Liver (tissue), 9 donors: ENCODE measurements around the gene FIBCD1. TPM values are rescaled to one million over a fixed set of nuclear protein-coding genes. Genes with fewer than 3 reads are reported as not detected.
"Not testable (repeated sequence)": the region's sequence is repeated elsewhere in the genome, so short reads cannot be mapped to it uniquely, and the experiment has no call there.

Experiments
- DNase-seq: peaks from one replicate; pipeline ENCODE4 v3.0.0-alpha.2; 2017; ENCODE audit warnings: low spot score
- H3K27ac ChIP-seq, 2 donors: one replicate each; pipeline ENCODE4 v1.7.0; 2013; ENCODE audit warnings: inconsistent platforms in 2 of 2, low read length in 2 of 2, control low read depth in 1 of 2, low read depth in 1 of 2, mild to moderate bottlenecking in 1 of 2
- H3K27me3 ChIP-seq, 4 donors: one replicate each; pipeline versions ENCODE4 v1.6.1 to v1.7.0; 2013; ENCODE audit warnings: low read length in 3 of 4, inconsistent platforms in 1 of 4, mild to moderate bottlenecking in 1 of 4, moderate library complexity in 1 of 4; ENCODE audit not compliant: control insufficient read depth in 4 of 4, insufficient read depth in 4 of 4
- H3K36me3 ChIP-seq, 4 donors: one replicate each; pipeline versions ENCODE4 v1.6.1 to v1.7.0; 2013; ENCODE audit warnings: low read length in 3 of 4, mild to moderate bottlenecking in 3 of 4, low read depth in 1 of 4, moderate library complexity in 1 of 4; ENCODE audit not compliant: control insufficient read depth in 4 of 4, insufficient read depth in 3 of 4
- H3K4me1 ChIP-seq, 4 donors: one replicate each; pipeline versions ENCODE4 v1.6.1 to v1.7.0; 2013; ENCODE audit warnings: low read length in 3 of 4, mild to moderate bottlenecking in 3 of 4, moderate library complexity in 1 of 4; ENCODE audit not compliant: control insufficient read depth in 4 of 4, insufficient read depth in 4 of 4
- H3K4me3 ChIP-seq, 3 donors: one replicate each; pipeline versions ENCODE4 v1.6.1 to v1.7.0; 2013; ENCODE audit warnings: low read length in 3 of 3, control low read depth in 1 of 3, low read depth in 1 of 3, mild to moderate bottlenecking in 1 of 3
- H3K9ac ChIP-seq, 2 donors: one replicate each; pipeline ENCODE4 v1.7.0; 2013; ENCODE audit warnings: low read length in 2 of 2, mild to moderate bottlenecking in 2 of 2, moderate library complexity in 2 of 2, control low read depth in 1 of 2, low read depth in 1 of 2
- H3K9me3 ChIP-seq, 4 donors: one replicate each; pipeline versions ENCODE4 v1.6.1 to v1.7.0; 2013; ENCODE audit warnings: low read length in 3 of 4; ENCODE audit not compliant: control insufficient read depth in 4 of 4
- EGR1 ChIP-seq, 2 donors: IDR thresholded peaks; 2 replicates each; pipeline ENCODE4 v1.6.1; 2016 to 2018; ENCODE audit warnings: antibody characterized with exemption in 2 of 2, low read depth in 2 of 2
- FOXA1 ChIP-seq: IDR thresholded peaks from 2 replicates; pipeline ENCODE4 v1.6.1; 2016; ENCODE audit warnings: antibody characterized with exemption
- FOXA2 ChIP-seq: IDR thresholded peaks from 2 replicates; pipeline ENCODE4 v1.6.1; 2016; ENCODE audit warnings: antibody characterized with exemption
- GABPA ChIP-seq, 2 donors: IDR thresholded peaks in 1 of 2; conservative IDR thresholded peaks in 1 of 2; 2 replicates each; pipeline ENCODE4 v1.6.1; 2016; ENCODE audit warnings: antibody characterized with exemption in 2 of 2, mild to moderate bottlenecking in 1 of 2, moderate library complexity in 1 of 2
- HNF4A ChIP-seq, 2 donors: conservative IDR thresholded peaks; 2 replicates each; pipeline ENCODE4 v1.6.1; 2016; ENCODE audit warnings: antibody characterized with exemption in 2 of 2, mild to moderate bottlenecking in 2 of 2
- HNF4G ChIP-seq: IDR thresholded peaks from 2 replicates; pipeline ENCODE4 v1.6.1; 2016; ENCODE audit warnings: antibody characterized with exemption
- JUND ChIP-seq, 2 donors: IDR thresholded peaks; 2 replicates each; pipeline ENCODE4 v1.6.1; 2016; ENCODE audit warnings: antibody characterized with exemption in 2 of 2
- NR2F2 ChIP-seq: IDR thresholded peaks from 2 replicates; pipeline ENCODE4 v1.6.1; 2016; ENCODE audit warnings: antibody characterized with exemption
- RAD21 ChIP-seq, 2 donors: IDR thresholded peaks; 2 replicates each; pipeline ENCODE4 v1.6.1; 2016; ENCODE audit warnings: antibody characterized with exemption in 2 of 2, mild to moderate bottlenecking in 2 of 2
- RXRA ChIP-seq, 2 donors: IDR thresholded peaks; 2 replicates each; pipeline ENCODE4 v1.6.1; 2017 to 2018; ENCODE audit warnings: antibody characterized with exemption in 2 of 2, mild to moderate bottlenecking in 1 of 2
- SP1 ChIP-seq: IDR thresholded peaks from 2 replicates; pipeline ENCODE4 v1.6.1; 2018; ENCODE audit warnings: antibody characterized with exemption, mild to moderate bottlenecking
- TAF1 ChIP-seq: conservative IDR thresholded peaks from 2 replicates; pipeline ENCODE4 v1.6.1; 2016; ENCODE audit warnings: antibody characterized with exemption, mild to moderate bottlenecking
- YY1 ChIP-seq: IDR thresholded peaks from 2 replicates; pipeline ENCODE4 v1.6.1; 2016; ENCODE audit warnings: antibody characterized with exemption, mild to moderate bottlenecking
- WGBS: extraction: QIAGEN DNeasy Blood & Tissue Kit; methylation state at CpG from one replicate; pipeline ENCODE4 v1.1.7; 2013; 5-methylcytosine and 5-hydroxymethylcytosine counted together
- polyA plus RNA-seq, 2 donors: library from polyadenylated mRNA; stranded (reverse) in 1 of 2; unstranded in 1 of 2; fragments of 200-250 nt in 1 of 2; fragments of >200 nt in 1 of 2; fragmentation: Nextera tagmentation in 1 of 2; extraction: Ambion mirVana in 1 of 2; gene quantifications; one replicate each; pipeline versions ENCODE4 v1.2.1 to v1.2.3, GENCODE V29; 2013 to 2015
- total RNA-seq, 2 donors: library from RNA; depleted of rRNA; stranded (reverse); fragments of >200 nt; gene quantifications; one replicate each; pipeline ENCODE4 v1.2.3, GENCODE V29; 2014
- TF ChIP-seq, protein P1 (sequence below): IDR thresholded peaks from 2 replicates; pipeline ENCODE4 v1.6.1; 2016; ENCODE audit warnings: antibody characterized with exemption
- TF ChIP-seq, protein P2 (sequence below): IDR thresholded peaks from 2 replicates; pipeline ENCODE4 v1.6.1; 2016; ENCODE audit warnings: antibody characterized with exemption, mild to moderate bottlenecking
- TF ChIP-seq, protein P3 (sequence below): fragments of 150-350 bp; IDR thresholded peaks from 2 replicates; pipeline ENCODE4 v1.5.1; 2017; ENCODE audit warnings: improper control_type of control experiment, low read depth, low read length; ENCODE audit not compliant: missing input control
- TF ChIP-seq, protein P4 (sequence below): IDR thresholded peaks from 2 replicates; pipeline ENCODE4 v1.6.1; 2016; ENCODE audit warnings: antibody characterized with exemption
- TF ChIP-seq, protein P5 (sequence below): IDR thresholded peaks from 2 replicates; pipeline ENCODE4 v1.6.1; 2016; ENCODE audit warnings: antibody characterized with exemption
- donor health status: healthy.
- donor health status: healthy.
- donor health status: healthy.
- donor health status: healthy.
- donor health status: healthy.

FIBCD1 gene
- total and polyA plus RNA-seq, 4 donors: not detected

DNA sequence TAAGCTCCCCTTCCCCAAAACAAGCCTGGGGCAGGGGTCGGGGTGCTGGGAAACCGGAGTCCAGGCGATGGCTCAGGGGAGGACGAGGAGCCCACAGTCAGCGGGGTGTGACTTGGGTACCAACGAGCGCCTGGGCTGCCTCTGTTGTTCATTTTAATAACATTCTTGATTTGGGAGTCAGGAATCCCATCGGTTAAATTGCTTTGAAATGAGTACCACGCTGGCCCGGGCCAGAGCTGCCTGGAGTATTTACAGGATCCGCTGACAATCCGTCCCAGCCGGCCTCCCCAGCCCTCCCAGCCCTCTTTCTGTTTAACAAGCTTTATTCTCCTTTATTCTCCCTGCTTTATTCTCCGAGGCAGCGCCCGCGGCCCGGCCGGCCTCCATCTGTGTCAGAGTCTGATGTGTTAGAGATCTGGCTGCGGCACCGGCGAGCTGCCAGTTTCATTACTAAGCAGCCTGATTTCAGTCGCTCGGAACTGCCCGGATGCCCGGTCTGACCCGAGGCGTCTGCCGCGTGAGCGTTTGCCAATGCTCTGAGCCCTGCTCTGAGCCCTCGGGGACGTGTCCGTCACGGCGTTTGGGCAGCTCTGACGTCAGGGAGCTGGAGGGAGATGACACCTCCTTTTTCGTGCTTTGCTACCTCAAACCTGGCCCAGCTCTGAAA, 26.0 kb downstream of the FIBCD1 start (continued):
- TF ChIP-seq, protein P1, sequence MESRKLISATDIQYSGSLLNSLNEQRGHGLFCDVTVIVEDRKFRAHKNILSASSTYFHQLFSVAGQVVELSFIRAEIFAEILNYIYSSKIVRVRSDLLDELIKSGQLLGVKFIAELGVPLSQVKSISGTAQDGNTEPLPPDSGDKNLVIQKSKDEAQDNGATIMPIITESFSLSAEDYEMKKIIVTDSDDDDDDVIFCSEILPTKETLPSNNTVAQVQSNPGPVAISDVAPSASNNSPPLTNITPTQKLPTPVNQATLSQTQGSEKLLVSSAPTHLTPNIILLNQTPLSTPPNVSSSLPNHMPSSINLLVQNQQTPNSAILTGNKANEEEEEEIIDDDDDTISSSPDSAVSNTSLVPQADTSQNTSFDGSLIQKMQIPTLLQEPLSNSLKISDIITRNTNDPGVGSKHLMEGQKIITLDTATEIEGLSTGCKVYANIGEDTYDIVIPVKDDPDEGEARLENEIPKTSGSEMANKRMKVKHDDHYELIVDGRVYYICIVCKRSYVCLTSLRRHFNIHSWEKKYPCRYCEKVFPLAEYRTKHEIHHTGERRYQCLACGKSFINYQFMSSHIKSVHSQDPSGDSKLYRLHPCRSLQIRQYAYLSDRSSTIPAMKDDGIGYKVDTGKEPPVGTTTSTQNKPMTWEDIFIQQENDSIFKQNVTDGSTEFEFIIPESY: no peak
- TF ChIP-seq FOXA1 (no peak), JUND (IDR thresholded peaks at IDR 0.05) (no peak)

DNA sequence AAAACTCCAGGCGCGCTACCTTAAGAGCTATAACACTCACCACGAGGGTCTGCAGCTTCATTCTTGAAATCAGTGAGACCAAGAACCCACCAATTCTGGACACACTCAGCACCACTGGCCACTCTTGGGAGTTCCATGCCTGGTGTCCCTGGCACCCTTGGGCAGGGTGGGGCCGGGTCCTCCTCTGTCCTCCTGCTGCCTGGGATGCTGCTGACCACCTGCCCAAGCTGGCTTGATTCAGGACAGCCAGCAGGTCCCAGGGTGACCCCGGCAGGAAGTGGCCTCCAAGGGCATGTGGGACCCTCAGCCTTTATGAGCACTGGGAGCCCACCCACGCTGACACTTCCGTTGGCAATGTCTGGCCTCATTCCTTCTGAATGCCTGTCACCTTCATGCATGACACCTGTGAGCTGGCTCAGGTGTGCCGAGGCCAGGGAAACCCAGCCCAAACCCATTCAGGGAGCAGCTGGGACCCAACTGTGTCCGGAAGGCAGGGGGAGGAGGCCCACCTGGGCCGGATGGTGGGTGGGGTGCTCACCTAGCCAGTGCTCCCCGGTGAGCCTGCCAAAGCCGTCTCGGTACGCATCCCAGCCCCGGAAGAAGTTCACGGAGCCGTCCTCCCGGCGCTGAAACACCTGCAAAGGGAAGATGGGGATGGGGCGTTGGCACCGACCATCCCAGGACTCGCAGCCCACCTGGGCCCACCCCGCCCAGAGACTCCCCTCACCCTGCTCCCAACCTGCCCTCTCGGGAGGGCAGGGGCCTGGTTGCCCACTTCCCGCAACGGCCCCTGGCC, 27.6 kb downstream of the FIBCD1 start:
- no peaks in the 10 kb centered on the region for H3K4me1 ChIP-seq
- DNase-seq: no peak
- WGBS: 85% methylated on average over 26 of the region's 26 CpGs
- TF ChIP-seq SP1: no peak
- TF ChIP-seq TAF1: no peak
- TF ChIP-seq, protein P2, sequence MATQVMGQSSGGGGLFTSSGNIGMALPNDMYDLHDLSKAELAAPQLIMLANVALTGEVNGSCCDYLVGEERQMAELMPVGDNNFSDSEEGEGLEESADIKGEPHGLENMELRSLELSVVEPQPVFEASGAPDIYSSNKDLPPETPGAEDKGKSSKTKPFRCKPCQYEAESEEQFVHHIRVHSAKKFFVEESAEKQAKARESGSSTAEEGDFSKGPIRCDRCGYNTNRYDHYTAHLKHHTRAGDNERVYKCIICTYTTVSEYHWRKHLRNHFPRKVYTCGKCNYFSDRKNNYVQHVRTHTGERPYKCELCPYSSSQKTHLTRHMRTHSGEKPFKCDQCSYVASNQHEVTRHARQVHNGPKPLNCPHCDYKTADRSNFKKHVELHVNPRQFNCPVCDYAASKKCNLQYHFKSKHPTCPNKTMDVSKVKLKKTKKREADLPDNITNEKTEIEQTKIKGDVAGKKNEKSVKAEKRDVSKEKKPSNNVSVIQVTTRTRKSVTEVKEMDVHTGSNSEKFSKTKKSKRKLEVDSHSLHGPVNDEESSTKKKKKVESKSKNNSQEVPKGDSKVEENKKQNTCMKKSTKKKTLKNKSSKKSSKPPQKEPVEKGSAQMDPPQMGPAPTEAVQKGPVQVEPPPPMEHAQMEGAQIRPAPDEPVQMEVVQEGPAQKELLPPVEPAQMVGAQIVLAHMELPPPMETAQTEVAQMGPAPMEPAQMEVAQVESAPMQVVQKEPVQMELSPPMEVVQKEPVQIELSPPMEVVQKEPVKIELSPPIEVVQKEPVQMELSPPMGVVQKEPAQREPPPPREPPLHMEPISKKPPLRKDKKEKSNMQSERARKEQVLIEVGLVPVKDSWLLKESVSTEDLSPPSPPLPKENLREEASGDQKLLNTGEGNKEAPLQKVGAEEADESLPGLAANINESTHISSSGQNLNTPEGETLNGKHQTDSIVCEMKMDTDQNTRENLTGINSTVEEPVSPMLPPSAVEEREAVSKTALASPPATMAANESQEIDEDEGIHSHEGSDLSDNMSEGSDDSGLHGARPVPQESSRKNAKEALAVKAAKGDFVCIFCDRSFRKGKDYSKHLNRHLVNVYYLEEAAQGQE: no peak
- TF ChIP-seq, protein P3, sequence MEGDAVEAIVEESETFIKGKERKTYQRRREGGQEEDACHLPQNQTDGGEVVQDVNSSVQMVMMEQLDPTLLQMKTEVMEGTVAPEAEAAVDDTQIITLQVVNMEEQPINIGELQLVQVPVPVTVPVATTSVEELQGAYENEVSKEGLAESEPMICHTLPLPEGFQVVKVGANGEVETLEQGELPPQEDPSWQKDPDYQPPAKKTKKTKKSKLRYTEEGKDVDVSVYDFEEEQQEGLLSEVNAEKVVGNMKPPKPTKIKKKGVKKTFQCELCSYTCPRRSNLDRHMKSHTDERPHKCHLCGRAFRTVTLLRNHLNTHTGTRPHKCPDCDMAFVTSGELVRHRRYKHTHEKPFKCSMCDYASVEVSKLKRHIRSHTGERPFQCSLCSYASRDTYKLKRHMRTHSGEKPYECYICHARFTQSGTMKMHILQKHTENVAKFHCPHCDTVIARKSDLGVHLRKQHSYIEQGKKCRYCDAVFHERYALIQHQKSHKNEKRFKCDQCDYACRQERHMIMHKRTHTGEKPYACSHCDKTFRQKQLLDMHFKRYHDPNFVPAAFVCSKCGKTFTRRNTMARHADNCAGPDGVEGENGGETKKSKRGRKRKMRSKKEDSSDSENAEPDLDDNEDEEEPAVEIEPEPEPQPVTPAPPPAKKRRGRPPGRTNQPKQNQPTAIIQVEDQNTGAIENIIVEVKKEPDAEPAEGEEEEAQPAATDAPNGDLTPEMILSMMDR: no peak
- no peak for TF ChIP-seq RAD21 (IDR thresholded peaks at IDR 0.05)
- TF ChIP-seq JUND (IDR thresholded peaks at IDR 0.05): no peak
- TF ChIP-seq HNF4G: no peak
- no peak for TF ChIP-seq NR2F2
- TF ChIP-seq, protein P4, sequence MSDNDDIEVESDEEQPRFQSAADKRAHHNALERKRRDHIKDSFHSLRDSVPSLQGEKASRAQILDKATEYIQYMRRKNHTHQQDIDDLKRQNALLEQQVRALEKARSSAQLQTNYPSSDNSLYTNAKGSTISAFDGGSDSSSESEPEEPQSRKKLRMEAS: no peak
- no peak for TF ChIP-seq EGR1 (IDR thresholded peaks at IDR 0.05; ENCODE audit: low read depth in 2 of 2)
- no peak for TF ChIP-seq YY1
- TF ChIP-seq, protein P1: no peak
- TF ChIP-seq RXRA (IDR thresholded peaks at IDR 0.05): no peak
- TF ChIP-seq FOXA1: no peak
- TF ChIP-seq FOXA2: no peak
- no peak for TF ChIP-seq HNF4A (conservative IDR thresholded peaks at IDR 0.05)
- TF ChIP-seq GABPA (IDR thresholded peaks at IDR 0.05 in 1 of 2, conservative IDR thresholded peaks at IDR 0.05 in 1 of 2): no peak
- TF ChIP-seq, protein P5, sequence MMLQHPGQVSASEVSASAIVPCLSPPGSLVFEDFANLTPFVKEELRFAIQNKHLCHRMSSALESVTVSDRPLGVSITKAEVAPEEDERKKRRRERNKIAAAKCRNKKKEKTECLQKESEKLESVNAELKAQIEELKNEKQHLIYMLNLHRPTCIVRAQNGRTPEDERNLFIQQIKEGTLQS: no peak
- H3K9ac ChIP-seq: no peak overlapping the region
- H3K9me3 ChIP-seq: no peaks in the 10 kb centered on the region
- H3K27me3 ChIP-seq: peaks cover 0 to 7% (median under 1%) of the 10 kb centered on the region in 4 donors
- H3K4me3 ChIP-seq: no peak overlapping the region
- no peak overlapping the region for H3K27ac ChIP-seq
- H3K36me3 ChIP-seq: no peaks in the 10 kb centered on the region

- DNase-seq, H3K27ac ChIP-seq, H3K36me3 ChIP-seq, H3K9ac ChIP-seq, H3K4me3 ChIP-seq, H3K9me3 ChIP-seq, H3K4me1 ChIP-seq, H3K27me3 ChIP-seq: not testable (repeated sequence)
- 58% methylated on average over 1 of the region's 1 CpG for WGBS
These were observed 28.4 kb downstream of the FIBCD1 start for GRCh38 chr9:130910670-130911069.
